Caki2 (cell line): ENCODE data around the gene IRX2. TPM values are rescaled to one million over a fixed set of nuclear protein-coding genes. Genes with fewer than 3 reads are reported as not detected.

Experiments
- DNase-seq: peaks from one replicate; pipeline ENCODE4 v3.0.0-alpha.2; 2015; ENCODE audit warnings: low read depth
- in situ Hi-C: cut with HindIII; loops from 2 replicates; pipeline ENCODE4 v1.10.0; 2016; ENCODE audit warnings: low sequenced_read_pairs, low pct_unique_long_range_greater_than_20kb, mixed read lengths
- total RNA-seq: library from RNA; depleted of rRNA; stranded (reverse); fragments of >200 nt; shearing (Covaris generic); gene quantifications from 2 replicates; pipeline ENCODE4 v1.2.3, GENCODE V29; 2014; ENCODE audit warnings: low replicate concordance

IRX2 gene
- total RNA-seq, 1 experiment from 2014 or later, result not detected

- in situ Hi-C loops, result no loop called here
- no peak for DNase-seq
Measured at GRCh38 chr5:2725980-2726765, 25.3 kb downstream of the IRX2 start.

- in situ Hi-C loops, result no loop called here
Measured at GRCh38 chr5:2724831-2725230, 26.6 kb downstream of the IRX2 start.

GRCh38 chr5:2724031-2724581 is 27.4 kb downstream of the IRX2 start:
- no peak for DNase-seq
- in situ Hi-C loops, result no loop called here

More at GRCh38 chr5:2724831-2725230, 26.6 kb downstream of the IRX2 start:
- DNase-seq, result no peak

GRCh38 chr5:2722901-2723300 is 28.6 kb downstream of the IRX2 start:
- in situ Hi-C loops, result no loop called here
- DNase-seq, result no peak

GRCh38 chr5:2721385-2722138 is 29.9 kb downstream of the IRX2 start:
- in situ Hi-C loops, result no loop called here
- no peak for DNase-seq

- in situ Hi-C loops, result no loop called here
Measured at GRCh38 chr5:2719332-2719731, 32.1 kb downstream of the IRX2 start.

GRCh38 chr5:2718115-2718514 is 33.4 kb downstream of the IRX2 start:
- in situ Hi-C loops, result no loop called here
- DNase-seq, result no peak

More at GRCh38 chr5:2719332-2719731, 32.1 kb downstream of the IRX2 start:
- DNase-seq, result no peak

GRCh38 chr5:2715856-2716255 is 35.6 kb downstream of the IRX2 start:
- DNase-seq, result no peak
- in situ Hi-C loops, result no loop called here

GRCh38 chr5:2714805-2715204 is 36.7 kb downstream of the IRX2 start:
- in situ Hi-C loops, result no loop called here
- DNase-seq, result no peak

- DNase-seq, result no peak
- in situ Hi-C loops, result no loop called here
Measured at GRCh38 chr5:2714026-2714425, 37.5 kb downstream of the IRX2 start.

- DNase-seq, result no peak
- in situ Hi-C loops, result no loop called here
Measured at GRCh38 chr5:2711446-2712425, 39.7 kb downstream of the IRX2 start.

- no peak for DNase-seq
- in situ Hi-C loops, result no loop called here
Measured at GRCh38 chr5:2710910-2711309, 40.6 kb downstream of the IRX2 start.

- in situ Hi-C loops, result no loop called here
- no peak for DNase-seq
Measured at GRCh38 chr5:2709976-2710689, 41.3 kb downstream of the IRX2 start.

GRCh38 chr5:2708751-2709150 is 42.7 kb downstream of the IRX2 start:
- DNase-seq, result no peak
- in situ Hi-C loops, result no loop called here

- DNase-seq, result no peak
- in situ Hi-C loops, result no loop called here
Measured at GRCh38 chr5:2708132-2708531, 43.3 kb downstream of the IRX2 start.

- DNase-seq, result no peak
- in situ Hi-C loops, result no loop called here
Measured at GRCh38 chr5:2705861-2706260, 45.6 kb downstream of the IRX2 start.

- in situ Hi-C loops, result no loop called here
- DNase-seq, result no peak
Measured at GRCh38 chr5:2704806-2705645, 46.5 kb downstream of the IRX2 start.
